Measurements from ENCODE around the gene TBX18. TPM values are rescaled to one million over a fixed set of nuclear protein-coding genes. Genes with fewer than 3 reads are reported as not detected.

The TBX18 gene
- total and polyA plus RNA-seq, 12 donors, result 1.0 to 10.4 (median 2.9) TPM

- H3K36me3 ChIP-seq (replicated peaks in 1 of 2), result no peaks in the 10 kb centered on the region
- no peaks in the 10 kb centered on the region for H3K9me3 ChIP-seq (replicated peaks in 1 of 3)
- no peak for DNase-seq
- TF ChIP-seq, protein P1, sequence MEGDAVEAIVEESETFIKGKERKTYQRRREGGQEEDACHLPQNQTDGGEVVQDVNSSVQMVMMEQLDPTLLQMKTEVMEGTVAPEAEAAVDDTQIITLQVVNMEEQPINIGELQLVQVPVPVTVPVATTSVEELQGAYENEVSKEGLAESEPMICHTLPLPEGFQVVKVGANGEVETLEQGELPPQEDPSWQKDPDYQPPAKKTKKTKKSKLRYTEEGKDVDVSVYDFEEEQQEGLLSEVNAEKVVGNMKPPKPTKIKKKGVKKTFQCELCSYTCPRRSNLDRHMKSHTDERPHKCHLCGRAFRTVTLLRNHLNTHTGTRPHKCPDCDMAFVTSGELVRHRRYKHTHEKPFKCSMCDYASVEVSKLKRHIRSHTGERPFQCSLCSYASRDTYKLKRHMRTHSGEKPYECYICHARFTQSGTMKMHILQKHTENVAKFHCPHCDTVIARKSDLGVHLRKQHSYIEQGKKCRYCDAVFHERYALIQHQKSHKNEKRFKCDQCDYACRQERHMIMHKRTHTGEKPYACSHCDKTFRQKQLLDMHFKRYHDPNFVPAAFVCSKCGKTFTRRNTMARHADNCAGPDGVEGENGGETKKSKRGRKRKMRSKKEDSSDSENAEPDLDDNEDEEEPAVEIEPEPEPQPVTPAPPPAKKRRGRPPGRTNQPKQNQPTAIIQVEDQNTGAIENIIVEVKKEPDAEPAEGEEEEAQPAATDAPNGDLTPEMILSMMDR (IDR thresholded peaks at IDR 0.05), result no peak
- no peak for TF ChIP-seq POLR2A (IDR thresholded peaks at IDR 0.05)
- no peak overlapping the region for H3K27ac ChIP-seq
- no peaks in the 10 kb centered on the region for H3K4me1 ChIP-seq (replicated peaks in 1 of 2)
- intact Hi-C loops (cut with DNase I), result no loop called here
- no peaks in the 10 kb centered on the region for H3K27me3 ChIP-seq
- H3K4me3 ChIP-seq, result no peak overlapping the region
Observed at GRCh38 chr6:84749181-84749580, 15.2 kb downstream of the TBX18 start.

- TF ChIP-seq POLR2A (IDR thresholded peaks at IDR 0.05), result no peak
- TF ChIP-seq, protein P1 (IDR thresholded peaks at IDR 0.05), result no peak
- 49 to 59% (median 58%) methylated on average over 2 of the region's 2 CpGs for WGBS, 4 donors
- Histone ChIP-seq H3K36me3 (replicated peaks in 1 of 2) (no peaks in the 10 kb centered on the region), H3K9me3 (replicated peaks in 1 of 3) (no peaks in the 10 kb centered on the region), H3K27me3 (no peaks in the 10 kb centered on the region), H3K27ac (no peak overlapping the region), H3K4me3 (no peak overlapping the region), H3K4me1 (replicated peaks in 1 of 2) (no peaks in the 10 kb centered on the region)
- intact Hi-C loops (cut with DNase I), result no loop called here
- DNase-seq, result no peak
Observed at GRCh38 chr6:84748376-84748775, 16.0 kb downstream of the TBX18 start.

DNA sequence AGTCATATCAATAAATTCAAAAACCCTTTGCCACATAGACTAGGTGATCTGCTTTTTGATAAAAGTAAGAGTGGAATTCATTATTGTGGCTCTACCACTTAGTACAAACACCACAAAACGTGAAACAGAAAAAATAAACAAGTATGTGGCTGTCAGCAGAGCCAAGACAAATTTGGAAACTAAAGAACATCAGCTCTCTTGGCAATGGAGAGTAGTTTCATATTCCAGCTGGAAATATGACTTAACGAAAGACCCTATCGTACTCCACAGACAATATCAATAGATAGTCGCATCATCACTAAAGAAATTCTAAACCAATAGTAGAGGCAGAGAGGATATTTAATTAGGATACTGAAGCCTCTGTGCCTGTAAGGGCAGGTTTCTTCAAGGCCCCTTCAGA lies 20.8 kb downstream of the TBX18 start:
- intact Hi-C loops (cut with DNase I), result no loop called here
- Histone ChIP-seq H3K27ac (no peak overlapping the region), H3K36me3 (replicated peaks in 1 of 2) (no peaks in the 10 kb centered on the region), H3K9me3 (replicated peaks in 1 of 3) (no peaks in the 10 kb centered on the region), H3K4me3 (no peak overlapping the region), H3K27me3 (no peaks in the 10 kb centered on the region), H3K4me1 (replicated peaks in 1 of 2) (no peaks in the 10 kb centered on the region)
- WGBS, 4 donors, result 61 to 67% (median 62%) methylated on average over 4 of the region's 4 CpGs
- DNase-seq, result no peak
- TF ChIP-seq POLR2A (IDR thresholded peaks at IDR 0.05), result no peak
- TF ChIP-seq, protein P1 (IDR thresholded peaks at IDR 0.05), result no peak

- intact Hi-C loops (cut with DNase I), result no loop called here
- H3K4me1 ChIP-seq (replicated peaks in 1 of 2), result no peaks in the 10 kb centered on the region
Observed at GRCh38 chr6:84740385-84740784, 24.0 kb downstream of the TBX18 start.

GRCh38 chr6:84739866-84740208 lies 24.6 kb downstream of the TBX18 start:
- Histone ChIP-seq H3K36me3 (replicated peaks in 1 of 2) (no peaks in the 10 kb centered on the region), H3K4me3 (no peak overlapping the region), H3K9me3 (replicated peaks in 1 of 3) (no peaks in the 10 kb centered on the region), H3K4me1 (replicated peaks in 1 of 2) (no peaks in the 10 kb centered on the region), H3K27me3 (no peaks in the 10 kb centered on the region), H3K27ac (no peak overlapping the region)
- 44 to 89% (median 80%) methylated on average over 1 of the region's 1 CpG for WGBS, 4 donors
- no peak for TF ChIP-seq POLR2A (IDR thresholded peaks at IDR 0.05)
- TF ChIP-seq, protein P1 (IDR thresholded peaks at IDR 0.05), result no peak
- DNase-seq, result no peak
- intact Hi-C loops (cut with DNase I), result no loop called here

More at GRCh38 chr6:84740385-84740784, 24.0 kb downstream of the TBX18 start:
- no peak for TF ChIP-seq POLR2A (IDR thresholded peaks at IDR 0.05)
- no peak for DNase-seq
- Histone ChIP-seq H3K36me3 (replicated peaks in 1 of 2) (no peaks in the 10 kb centered on the region), H3K9me3 (replicated peaks in 1 of 3) (no peaks in the 10 kb centered on the region), H3K27ac (no peak overlapping the region), H3K27me3 (no peaks in the 10 kb centered on the region), H3K4me3 (no peak overlapping the region)
- 45 to 59% (median 49%) methylated on average over 1 of the region's 1 CpG for WGBS, 4 donors

All from adrenal gland (tissue), 12 donors.